Measurements from ENCODE around the gene ATP2C2. TPM values are rescaled to one million over a fixed set of nuclear protein-coding genes. Genes with fewer than 3 reads are reported as not detected.

Gene ATP2C2
- total RNA-seq, 1 donor from 2014 or later, result not detected

- no peak overlapping the region for H3K27ac ChIP-seq
Measured at GRCh38 chr16:84383106-84383505, 14.8 kb downstream of the ATP2C2 start.

GRCh38 chr16:84386047-84386446 is 17.7 kb downstream of the ATP2C2 start:
- intact Hi-C loops (cut with DNase I), result no loop called here
- DNase-seq (ENCODE audit: low spot score in 2 of 2), result no peak
- Histone ChIP-seq H3K4me1 (no peaks in the 10 kb centered on the region), H3K27ac (no peak overlapping the region), H3K9me3 (peaks cover 0 to 6% of the 10 kb centered on the region in 2 donors), H3K4me3 (no peak overlapping the region), H3K27me3 (no peaks in the 10 kb centered on the region), H3K36me3 (no peaks in the 10 kb centered on the region)
- no peak for TF ChIP-seq CTCF (IDR thresholded peaks at IDR 0.05)

More at GRCh38 chr16:84383106-84383505, 14.8 kb downstream of the ATP2C2 start:
- H3K36me3 ChIP-seq, result no peaks in the 10 kb centered on the region
- TF ChIP-seq CTCF (IDR thresholded peaks at IDR 0.05), result no peak
- DNase-seq (ENCODE audit: low spot score in 2 of 2), result no peak
- no peaks in the 10 kb centered on the region for H3K27me3 ChIP-seq
- H3K4me3 ChIP-seq, result no peak overlapping the region
- no peaks in the 10 kb centered on the region for H3K4me1 ChIP-seq
- intact Hi-C loops (cut with DNase I), result no loop called here
- peaks cover 0 to 6% of the 10 kb centered on the region in 2 donors for H3K9me3 ChIP-seq

GRCh38 chr16:84387021-84387420 is 18.7 kb downstream of the ATP2C2 start:
- Histone ChIP-seq H3K36me3 (no peaks in the 10 kb centered on the region), H3K9me3 (peaks cover 0 to 6% of the 10 kb centered on the region in 2 donors), H3K27me3 (no peaks in the 10 kb centered on the region), H3K4me3 (no peak overlapping the region), H3K4me1 (no peaks in the 10 kb centered on the region), H3K27ac (no peak overlapping the region)
- intact Hi-C loops (cut with DNase I), result no loop called here
- DNase-seq (ENCODE audit: low spot score in 2 of 2), result no peak
- no peak for TF ChIP-seq CTCF (IDR thresholded peaks at IDR 0.05)

GRCh38 chr16:84390131-84390785 is 21.9 kb downstream of the ATP2C2 start:
- TF ChIP-seq CTCF (IDR thresholded peaks at IDR 0.05), result no peak
- H3K27ac ChIP-seq, result no peak overlapping the region
- intact Hi-C loops (cut with DNase I), result no loop called here
- DNase-seq (ENCODE audit: low spot score in 2 of 2), result no peak
- no peaks in the 10 kb centered on the region for H3K36me3 ChIP-seq
- H3K4me1 ChIP-seq, result no peaks in the 10 kb centered on the region
- no peaks in the 10 kb centered on the region for H3K27me3 ChIP-seq
- H3K9me3 ChIP-seq, result no peaks in the 10 kb centered on the region
- H3K4me3 ChIP-seq, result no peak overlapping the region

- Histone ChIP-seq H3K4me3 (no peak overlapping the region), H3K4me1 (no peaks in the 10 kb centered on the region), H3K36me3 (no peaks in the 10 kb centered on the region), H3K9me3 (no peaks in the 10 kb centered on the region), H3K27ac (no peak overlapping the region), H3K27me3 (no peaks in the 10 kb centered on the region)
- DNase-seq (ENCODE audit: low spot score in 2 of 2), result no peak
- no peak for TF ChIP-seq CTCF (IDR thresholded peaks at IDR 0.05)
- intact Hi-C loops (cut with DNase I), result no loop called here
Measured at GRCh38 chr16:84391151-84392030, 23.1 kb downstream of the ATP2C2 start.

Measured in ascending aorta (tissue), 2 donors.